Muscle layer of colon (tissue), 2 donors: ENCODE results near the gene WDR49.

Experiments used
- H3K27ac ChIP-seq: one replicate; pipeline ENCODE4 v1.7.0; 2013; ENCODE audit warnings: low read depth, mild to moderate bottlenecking, low read length, moderate library complexity
- H3K27me3 ChIP-seq, 2 donors: one replicate each; pipeline ENCODE4 v1.7.0; 2013; ENCODE audit warnings: low read length in 2 of 2, mild to moderate bottlenecking in 2 of 2; ENCODE audit not compliant: insufficient read depth in 2 of 2, control insufficient read depth in 1 of 2
- H3K36me3 ChIP-seq: one replicate; pipeline ENCODE4 v1.7.0; 2013; ENCODE audit warnings: mild to moderate bottlenecking, low read length; ENCODE audit not compliant: insufficient read depth
- H3K4me1 ChIP-seq: one replicate; pipeline ENCODE4 v1.7.0; 2013; ENCODE audit warnings: mild to moderate bottlenecking, low read length; ENCODE audit not compliant: insufficient read depth
- H3K4me3 ChIP-seq, 2 donors: one replicate each; pipeline ENCODE4 v1.7.0; 2013; ENCODE audit warnings: low read length in 2 of 2, low read depth in 1 of 2, mild to moderate bottlenecking in 1 of 2, moderate library complexity in 1 of 2
- H3K9ac ChIP-seq: one replicate; pipeline ENCODE4 v1.7.0; 2013; ENCODE audit warnings: low read length
- H3K9me3 ChIP-seq: one replicate; pipeline ENCODE4 v1.7.0; 2013; ENCODE audit warnings: mild to moderate bottlenecking, low read length
- donor health status: abdominal sarcoma.
- donor health status: Adenocarcinoma of cecum.

The WDR49 gene

DNA sequence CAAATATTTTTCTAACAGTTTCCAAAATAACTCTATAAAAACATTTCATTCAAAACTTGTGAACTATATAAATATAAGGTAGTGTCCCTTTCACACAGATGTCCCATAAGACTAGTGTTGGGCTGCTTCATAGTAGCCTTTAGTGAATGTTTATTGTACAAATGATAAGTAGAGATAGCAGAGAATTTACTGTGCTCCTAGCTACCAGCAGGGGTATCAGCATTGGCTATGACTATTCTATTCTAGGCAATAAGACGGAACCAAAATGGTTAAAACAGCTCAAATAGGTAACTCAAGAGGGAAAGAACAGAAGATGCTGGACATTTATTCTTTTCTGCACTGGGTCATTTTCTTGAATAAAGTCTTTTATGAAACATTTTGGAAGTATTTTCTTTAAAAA is 202.5 kb downstream of the WDR49 start:
- Histone ChIP-seq H3K9ac (no peak overlapping the region), H3K4me1 (no peaks in the 10 kb centered on the region), H3K4me3 (no peak overlapping the region), H3K9me3 (no peaks in the 10 kb centered on the region), H3K27ac (no peak overlapping the region), H3K27me3 (no peaks in the 10 kb centered on the region), H3K36me3 (no peaks in the 10 kb centered on the region)

DNA sequence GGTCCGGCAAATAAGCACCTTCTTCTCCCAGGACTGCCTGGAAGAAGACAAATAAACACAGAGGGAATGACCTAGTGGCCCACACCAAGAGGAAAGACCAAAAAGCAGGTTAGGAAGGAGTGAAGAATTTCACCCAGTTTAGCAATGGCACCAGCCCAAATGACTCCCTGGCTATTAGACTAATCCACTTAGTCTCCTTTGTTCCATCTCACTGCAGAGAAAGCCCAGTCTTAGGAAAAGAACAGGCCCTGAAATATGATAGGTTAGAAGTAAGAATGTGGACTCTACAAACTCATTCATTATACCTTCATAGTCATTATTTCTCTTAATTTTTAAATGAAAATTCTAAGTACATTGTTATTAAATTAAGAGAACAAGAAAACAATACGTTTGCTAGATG is 203.1 kb downstream of the WDR49 start:
- no peaks in the 10 kb centered on the region for H3K9me3 ChIP-seq
- no peak overlapping the region for H3K4me3 ChIP-seq
- no peaks in the 10 kb centered on the region for H3K27me3 ChIP-seq
- H3K9ac ChIP-seq: no peak overlapping the region
- H3K36me3 ChIP-seq: no peaks in the 10 kb centered on the region
- no peak overlapping the region for H3K27ac ChIP-seq
- H3K4me1 ChIP-seq: no peaks in the 10 kb centered on the region

DNA sequence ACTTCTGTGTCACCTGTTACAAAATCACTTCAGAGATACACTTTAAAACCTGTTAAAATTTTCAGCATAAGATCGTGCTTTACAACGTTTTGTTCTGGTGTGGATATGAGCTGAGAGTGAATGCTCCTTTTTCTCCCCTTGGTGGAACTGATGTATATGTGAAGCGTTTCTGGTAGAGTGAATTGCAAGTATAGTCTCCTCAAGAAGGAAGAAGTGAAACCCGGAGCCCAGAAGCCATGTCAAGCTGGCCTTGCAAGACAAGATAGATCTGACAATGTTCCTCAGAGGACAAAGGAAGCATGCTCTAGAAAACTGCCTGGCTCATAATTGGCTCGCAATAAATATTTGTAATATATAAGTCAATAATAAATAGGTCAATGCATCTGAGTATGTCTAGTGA is 203.5 kb downstream of the WDR49 start:
- Histone ChIP-seq H3K9me3 (no peaks in the 10 kb centered on the region), H3K4me1 (no peaks in the 10 kb centered on the region), H3K27ac (no peak overlapping the region), H3K27me3 (no peaks in the 10 kb centered on the region), H3K9ac (no peak overlapping the region), H3K4me3 (no peak overlapping the region), H3K36me3 (no peaks in the 10 kb centered on the region)

DNA sequence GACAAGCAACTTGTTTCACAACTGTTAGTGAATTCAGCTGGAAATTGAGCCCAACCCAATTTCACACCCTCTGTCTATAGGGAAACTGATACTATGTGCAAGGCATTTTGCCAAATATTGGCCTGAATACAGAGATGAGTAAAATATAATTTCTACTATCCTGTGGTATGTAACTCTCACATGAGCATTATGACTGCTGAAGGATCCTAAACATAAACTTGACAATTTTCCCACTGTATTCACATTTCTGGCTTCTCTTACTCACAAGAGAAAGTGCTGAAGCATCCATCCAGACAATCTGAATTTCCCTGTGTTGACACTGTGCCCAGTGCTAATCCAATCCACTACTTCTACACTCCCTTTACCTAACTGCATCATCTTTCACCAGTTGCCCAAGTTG is 208.3 kb downstream of the WDR49 start:
- H3K9me3 ChIP-seq: no peaks in the 10 kb centered on the region
- H3K9ac ChIP-seq: no peak overlapping the region
- H3K4me1 ChIP-seq: no peaks in the 10 kb centered on the region
- no peaks in the 10 kb centered on the region for H3K27me3 ChIP-seq
- no peak overlapping the region for H3K4me3 ChIP-seq
- no peak overlapping the region for H3K27ac ChIP-seq
- H3K36me3 ChIP-seq: no peaks in the 10 kb centered on the region

DNA sequence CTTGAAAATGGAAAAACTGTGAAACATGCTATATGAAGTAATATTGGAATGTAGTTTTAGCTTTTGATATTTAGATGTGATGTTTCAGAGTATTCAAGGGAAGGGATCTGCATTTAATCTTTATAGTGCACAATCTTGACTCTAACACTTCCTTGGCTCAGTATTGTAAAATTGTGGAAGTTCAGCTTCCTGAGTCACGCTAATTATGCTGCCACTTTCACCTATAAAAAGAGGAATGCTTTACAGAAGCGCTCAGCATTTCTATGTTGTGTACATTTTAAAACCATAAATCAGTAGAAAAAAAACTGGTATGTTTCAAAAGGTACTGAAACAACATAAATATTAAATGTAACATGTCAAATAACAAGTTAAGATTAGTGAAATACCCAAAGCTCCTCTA is 212.5 kb downstream of the WDR49 start:
- H3K27me3 ChIP-seq: no peaks in the 10 kb centered on the region
- no peaks in the 10 kb centered on the region for H3K36me3 ChIP-seq
- no peaks in the 10 kb centered on the region for H3K9me3 ChIP-seq
- H3K4me1 ChIP-seq: no peaks in the 10 kb centered on the region
- H3K27ac ChIP-seq: no peak overlapping the region
- no peak overlapping the region for H3K9ac ChIP-seq
- H3K4me3 ChIP-seq: no peak overlapping the region

DNA sequence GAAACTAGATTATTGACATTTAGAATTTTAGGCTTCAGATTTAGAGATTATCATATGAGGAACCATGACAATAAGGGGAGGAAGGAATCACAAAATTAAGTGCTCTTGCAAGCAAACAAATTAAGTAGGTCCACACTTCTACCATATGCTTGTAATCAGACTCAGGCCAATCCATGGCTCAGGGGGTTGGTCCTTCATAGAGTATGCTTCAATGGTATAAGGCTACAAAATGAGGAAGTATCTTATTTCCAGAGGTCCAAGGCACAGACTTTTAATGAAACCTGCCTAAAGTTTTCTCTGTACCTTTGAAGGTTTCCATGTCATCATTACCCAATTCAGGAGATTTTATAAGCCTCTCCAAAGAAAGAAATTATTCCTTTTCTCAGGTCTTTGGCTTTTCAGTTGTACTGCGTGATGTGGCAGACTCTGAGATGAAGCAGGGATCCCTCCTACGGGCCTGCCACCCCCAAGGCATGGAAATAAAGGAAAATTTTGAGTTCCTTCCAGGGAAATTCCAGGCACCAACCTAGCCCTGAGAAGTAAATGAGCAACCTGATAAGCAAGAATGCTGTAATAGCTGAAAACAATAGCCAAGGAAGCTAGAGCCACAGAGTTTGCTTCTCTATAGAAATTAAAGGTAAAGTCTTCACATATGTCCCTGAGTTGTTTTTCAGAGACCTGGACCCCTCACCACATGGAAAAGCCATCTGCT is 216.2 kb downstream of the WDR49 start:
- no peaks in the 10 kb centered on the region for H3K27me3 ChIP-seq
- no peaks in the 10 kb centered on the region for H3K4me1 ChIP-seq
- H3K4me3 ChIP-seq: no peak overlapping the region
- H3K9me3 ChIP-seq: no peaks in the 10 kb centered on the region
- H3K9ac ChIP-seq: no peak overlapping the region
- H3K27ac ChIP-seq: no peak overlapping the region
- H3K36me3 ChIP-seq: no peaks in the 10 kb centered on the region
